Caco-2 (cell line): Measurements from ENCODE around the gene SRD5A1. TPM values are rescaled to one million over a fixed set of nuclear protein-coding genes. Genes with fewer than 3 reads are reported as not detected.

Experiments
- BruUV-seq: library from RNA; stranded (reverse); fragments of 400-500 nt; replicated peaks from 2 replicates; lab custom pipeline; 2021; lab: Mats Ljungman, UMichigan
- CTCF ChIA-PET: fragments of 300-600 bp; sonication (Branson Sonifier 250); formaldehyde crosslinking; loops from one replicate; lab custom pipeline; 2022; ENCODE audit warnings: antibody characterized with exemption; lab: Charles Lee
- POLR2A ChIA-PET: fragments of 300-600 bp; sonication (Branson Sonifier 250); formaldehyde crosslinking; loops from one replicate; lab custom pipeline; 2022; ENCODE audit warnings: antibody characterized with exemption; lab: Charles Lee
- DNase-seq, 2 experiments: peaks; one replicate each; pipeline versions ENCODE4 v3.0.0 to v3.0.0-alpha.2; 2020 to 2022
- H3K27me3 ChIP-seq: replicated peaks from 2 replicates; pipeline ENCODE4 v1.6.0; 2011; ENCODE audit warnings: low read length; ENCODE audit not compliant: control insufficient read depth, insufficient read depth
- H3K36me3 ChIP-seq: 2 replicates; pipeline ENCODE4 v1.5.1; 2011; ENCODE audit warnings: low read length; ENCODE audit not compliant: control insufficient read depth, insufficient read depth
- H3K4me1 ChIP-seq: fragments of 250-450 bp; sonication (Bioruptor Pico); 2 replicates; pipeline ENCODE4 v1.5.1; 2020; ENCODE audit warnings: mild to moderate bottlenecking
- H3K4me3 ChIP-seq: 2 replicates; pipeline ENCODE4 v1.5.1; 2011; ENCODE audit warnings: low read depth, mild to moderate bottlenecking, control low read depth, low read length
- H3K9me3 ChIP-seq: fragments of 250-450 bp; sonication (Bioruptor Pico); 2 replicates; pipeline ENCODE4 v1.5.1; 2020; ENCODE audit warnings: mild to moderate bottlenecking, moderate library complexity
- H3K27ac Mint-ChIP-seq: one replicate; pipeline ENCODE4 v1.8.0; 2022; ENCODE audit warnings: mixed read lengths; ENCODE audit not compliant: unreplicated experiment
- H3K27me3 Mint-ChIP-seq: one replicate; pipeline ENCODE4 v1.8.0; 2022; ENCODE audit warnings: mixed read lengths; ENCODE audit not compliant: insufficient read depth, unreplicated experiment
- H3K36me3 Mint-ChIP-seq: one replicate; pipeline ENCODE4 v1.8.0; 2022; ENCODE audit warnings: mild to moderate bottlenecking, mixed read lengths; ENCODE audit not compliant: insufficient read depth, unreplicated experiment
- H3K4me1 Mint-ChIP-seq: one replicate; pipeline ENCODE4 v1.8.0; 2022; ENCODE audit warnings: low read depth, mixed read lengths; ENCODE audit not compliant: unreplicated experiment
- H3K4me3 Mint-ChIP-seq: one replicate; pipeline ENCODE4 v1.8.0; 2022; ENCODE audit warnings: mild to moderate bottlenecking, moderate library complexity, mixed read lengths; ENCODE audit not compliant: unreplicated experiment
- H3K9me3 Mint-ChIP-seq: one replicate; pipeline ENCODE4 v1.8.0; 2022; ENCODE audit warnings: mixed read lengths; ENCODE audit not compliant: unreplicated experiment
- intact Hi-C: fragments of 100-400 bp; cut with micrococcal nuclease; formaldehyde crosslinking; loops from one replicate; pipeline ENCODE4 v1.10.0; 2022; ENCODE audit not compliant: unreplicated experiment
- total RNA-seq: library from RNA; stranded (reverse); gene quantifications from 2 replicates; pipeline ENCODE4 v1.2.3, GENCODE V29; 2022
- TF ChIP-seq, protein P1 (sequence below), 2 experiments: fragments of 200-600 bp in 1 of 2; IDR thresholded peaks; 1 replicate in 1 of 2; 2 replicates in 1 of 2; pipeline versions ENCODE4 v1.5.1 to v1.8.0; 2011 to 2022; ENCODE audit warnings: antibody characterized with exemption in 1 of 2, control low read depth in 1 of 2, inconsistent platforms in 1 of 2, low read depth in 1 of 2, low read length in 1 of 2, mild to moderate bottlenecking in 1 of 2, moderate library complexity in 1 of 2; ENCODE audit not compliant: insufficient read depth in 1 of 2, severe bottlenecking in 1 of 2, unreplicated experiment in 1 of 2

The SRD5A1 gene
- total RNA-seq, 1 experiment from 2014 or later = 19.4 TPM

DNA sequence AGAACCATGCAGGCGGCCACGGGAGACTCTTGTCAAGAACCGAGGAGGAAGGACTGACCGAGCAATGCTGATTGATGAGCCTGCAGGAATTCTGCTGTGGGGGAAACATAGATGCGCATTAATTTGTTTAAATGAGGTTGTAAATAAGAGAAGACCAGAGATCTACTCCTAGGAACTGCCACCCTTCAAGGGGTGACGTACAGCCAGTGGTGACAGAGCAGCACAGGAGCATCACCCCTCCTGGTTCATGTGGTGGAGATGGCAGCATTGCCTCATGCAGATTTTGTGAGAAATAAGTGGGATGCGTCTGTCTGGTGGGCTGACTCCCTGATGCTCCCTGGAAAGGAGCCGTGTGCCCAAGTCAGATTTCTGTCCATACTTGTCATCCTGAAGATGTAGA lies 22.2 kb downstream of the SRD5A1 start:
- POLR2A ChIA-PET = no interaction called here
- Histone ChIP-seq H3K27me3 (no peaks in the 10 kb centered on the region), H3K9me3 (no peaks in the 10 kb centered on the region), H3K36me3 (no peaks in the 10 kb centered on the region; the same call in 1 of the 2 replicates), H3K4me1 (no peaks in the 10 kb centered on the region), H3K4me3 (no peak overlapping the region)
- H3K27me3 Mint-ChIP-seq = no peaks in the 10 kb centered on the region
- peaks cover 30% of the 10 kb centered on the region for H3K36me3 Mint-ChIP-seq
- intact Hi-C loops = no loop called here
- no peak overlapping the region for H3K27ac Mint-ChIP-seq
- no TSS peak for BruUV-seq
- peaks cover 14% of the 10 kb centered on the region for H3K9me3 Mint-ChIP-seq
- no peak for DNase-seq
- H3K4me3 Mint-ChIP-seq = no peak overlapping the region
- no peaks in the 10 kb centered on the region for H3K4me1 Mint-ChIP-seq
- CTCF ChIA-PET = no interaction called here
- TF ChIP-seq, protein P1, sequence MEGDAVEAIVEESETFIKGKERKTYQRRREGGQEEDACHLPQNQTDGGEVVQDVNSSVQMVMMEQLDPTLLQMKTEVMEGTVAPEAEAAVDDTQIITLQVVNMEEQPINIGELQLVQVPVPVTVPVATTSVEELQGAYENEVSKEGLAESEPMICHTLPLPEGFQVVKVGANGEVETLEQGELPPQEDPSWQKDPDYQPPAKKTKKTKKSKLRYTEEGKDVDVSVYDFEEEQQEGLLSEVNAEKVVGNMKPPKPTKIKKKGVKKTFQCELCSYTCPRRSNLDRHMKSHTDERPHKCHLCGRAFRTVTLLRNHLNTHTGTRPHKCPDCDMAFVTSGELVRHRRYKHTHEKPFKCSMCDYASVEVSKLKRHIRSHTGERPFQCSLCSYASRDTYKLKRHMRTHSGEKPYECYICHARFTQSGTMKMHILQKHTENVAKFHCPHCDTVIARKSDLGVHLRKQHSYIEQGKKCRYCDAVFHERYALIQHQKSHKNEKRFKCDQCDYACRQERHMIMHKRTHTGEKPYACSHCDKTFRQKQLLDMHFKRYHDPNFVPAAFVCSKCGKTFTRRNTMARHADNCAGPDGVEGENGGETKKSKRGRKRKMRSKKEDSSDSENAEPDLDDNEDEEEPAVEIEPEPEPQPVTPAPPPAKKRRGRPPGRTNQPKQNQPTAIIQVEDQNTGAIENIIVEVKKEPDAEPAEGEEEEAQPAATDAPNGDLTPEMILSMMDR (IDR thresholded peaks at IDR 0.05; ENCODE audit: insufficient read depth in 1 of 2, low read depth in 1 of 2, low read length in 1 of 2, severe bottlenecking in 1 of 2, unreplicated experiment in 1 of 2) = no peak

DNA sequence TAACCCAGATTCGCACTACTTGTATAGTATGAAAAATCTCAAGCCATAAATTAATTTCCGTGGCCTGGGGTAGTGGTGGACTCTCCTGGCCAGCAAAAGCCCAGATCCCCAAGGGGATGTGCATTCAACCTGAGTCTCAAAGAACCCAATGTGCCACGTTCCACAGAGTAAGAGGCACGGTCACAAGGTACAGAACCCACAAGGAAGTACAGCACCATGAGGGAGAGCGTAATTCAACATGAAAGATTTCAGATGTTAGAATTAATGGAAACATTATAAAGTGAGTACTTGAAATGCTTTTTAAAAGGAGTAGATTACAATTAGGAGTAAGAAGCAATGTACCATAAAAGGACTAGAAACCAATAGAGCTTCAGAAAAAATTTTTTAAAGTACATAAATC lies 23.4 kb downstream of the SRD5A1 start:
- CTCF ChIA-PET = no interaction called here
- no peaks in the 10 kb centered on the region for H3K4me1 ChIP-seq
- Mint-ChIP-seq H3K36me3 (peaks cover 30% of the 10 kb centered on the region), H3K4me3 (no peak overlapping the region), H3K4me1 (no peaks in the 10 kb centered on the region), H3K9me3 (peaks cover 14% of the 10 kb centered on the region), H3K27ac (no peak overlapping the region), H3K27me3 (no peaks in the 10 kb centered on the region)
- H3K4me3 ChIP-seq = no peak overlapping the region
- no peaks in the 10 kb centered on the region; the same call in 1 of the 2 replicates for H3K36me3 ChIP-seq
- POLR2A ChIA-PET = no interaction called here
- H3K9me3 ChIP-seq = no peaks in the 10 kb centered on the region
- intact Hi-C loops = no loop called here
- BruUV-seq = no TSS peak
- H3K27me3 ChIP-seq = no peaks in the 10 kb centered on the region
- no peak for DNase-seq
- TF ChIP-seq, protein P1 (IDR thresholded peaks at IDR 0.05; ENCODE audit: insufficient read depth in 1 of 2, low read depth in 1 of 2, low read length in 1 of 2, severe bottlenecking in 1 of 2, unreplicated experiment in 1 of 2) = no peak

DNA sequence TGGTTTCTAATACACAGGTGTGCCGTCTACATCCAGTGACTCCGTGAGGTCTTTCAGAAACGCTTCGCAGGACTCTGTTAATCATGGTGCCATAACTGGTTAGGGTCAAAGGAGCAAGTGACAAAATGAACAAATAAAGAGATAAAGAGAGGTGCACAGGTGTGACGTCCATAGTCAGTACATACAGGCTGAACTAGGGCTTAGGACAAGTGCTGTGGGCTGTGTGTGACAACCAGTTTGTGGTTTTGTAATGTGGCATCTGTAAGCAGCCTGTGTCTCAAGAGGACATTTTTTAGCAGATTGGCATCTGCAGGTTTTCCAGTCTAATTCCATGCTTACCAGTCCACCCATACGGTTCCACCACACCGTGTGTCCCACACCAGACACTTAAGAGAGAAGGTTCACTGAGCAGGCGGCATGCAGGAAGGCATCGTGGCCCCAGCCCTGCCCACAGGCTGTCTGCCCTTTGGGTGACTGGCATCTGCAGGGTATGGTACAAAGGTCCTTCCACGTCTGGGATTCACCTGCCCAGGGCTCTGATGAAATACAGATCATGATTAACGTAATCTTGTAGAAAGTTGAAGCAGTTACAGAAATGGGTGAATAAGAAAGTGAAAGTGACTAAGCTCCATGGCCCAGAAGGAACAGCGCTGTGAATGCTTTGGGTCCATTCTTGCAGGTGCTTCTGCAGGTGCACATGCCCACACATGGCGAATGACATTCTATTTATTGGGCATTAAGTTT lies 26.9 kb downstream of the SRD5A1 start:
- intact Hi-C loops = no loop called here
- Histone ChIP-seq H3K4me3 (no peak overlapping the region), H3K36me3 (no peaks in the 10 kb centered on the region; the same call in 1 of the 2 replicates), H3K4me1 (no peaks in the 10 kb centered on the region), H3K9me3 (no peaks in the 10 kb centered on the region), H3K27me3 (no peaks in the 10 kb centered on the region)
- Mint-ChIP-seq H3K4me1 (no peaks in the 10 kb centered on the region), H3K36me3 (peaks cover 40% of the 10 kb centered on the region), H3K27ac (no peak overlapping the region), H3K27me3 (no peaks in the 10 kb centered on the region), H3K9me3 (peaks cover 14% of the 10 kb centered on the region), H3K4me3 (no peak overlapping the region)
- POLR2A ChIA-PET = no interaction called here
- TF ChIP-seq, protein P1 (IDR thresholded peaks at IDR 0.05; ENCODE audit: insufficient read depth in 1 of 2, low read depth in 1 of 2, low read length in 1 of 2, severe bottlenecking in 1 of 2, unreplicated experiment in 1 of 2) = no peak
- CTCF ChIA-PET = no interaction called here
- no peak for DNase-seq
- no TSS peak for BruUV-seq
